GM19463 (cell line): ENCODE data around the gene PALM3.

ENCODE experiments used
- ATAC-seq: cut with Tn5 transposase; IDR thresholded peaks from one replicate; pipeline ENCODE4 v1.9.1; 2021; ENCODE audit warnings: mild to moderate bottlenecking, moderate library complexity; ENCODE audit not compliant: unreplicated experiment

The PALM3 gene

DNA sequence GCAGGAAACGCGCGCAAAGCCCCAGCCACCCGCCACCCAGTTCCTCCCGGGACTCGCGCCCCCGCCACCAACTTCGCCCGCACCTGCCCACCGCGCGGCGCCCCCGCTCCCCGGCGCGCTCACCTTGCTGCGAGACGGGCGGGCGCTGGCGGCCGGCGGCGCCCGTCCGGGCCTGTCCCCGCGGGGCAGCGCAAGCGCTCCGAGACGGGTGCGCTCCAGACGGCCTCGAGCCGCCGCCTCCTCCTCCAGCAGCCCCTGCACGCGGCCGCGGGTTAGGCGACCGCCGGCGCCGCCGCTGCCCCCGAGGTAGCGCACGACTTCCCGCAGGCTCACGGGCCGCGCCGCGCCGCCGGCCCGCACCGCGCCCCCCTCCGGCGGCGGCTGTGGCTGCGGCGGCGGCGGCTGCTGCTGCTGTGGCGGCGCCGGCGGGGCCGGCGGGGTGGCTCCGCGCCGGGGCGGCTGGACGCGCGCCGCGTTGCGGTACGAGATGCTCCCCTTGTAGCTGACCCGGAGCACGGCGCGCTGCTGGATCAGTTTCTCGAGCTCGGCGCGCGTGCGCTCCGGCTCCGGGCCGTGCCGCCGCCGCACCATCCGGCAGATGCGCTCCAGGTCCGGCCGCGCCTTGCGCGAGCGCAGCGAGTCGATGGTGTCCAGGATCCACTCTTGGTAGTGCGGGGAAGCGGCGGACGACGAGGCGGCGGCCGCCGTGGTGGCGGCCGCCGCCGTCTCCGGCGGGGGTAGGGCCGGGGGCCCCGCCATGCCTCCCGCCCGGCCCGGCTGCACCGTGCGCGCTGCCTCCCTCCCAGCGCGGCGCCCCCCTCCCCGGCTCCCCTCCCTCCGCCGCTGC lies 28.0 kb upstream of the PALM3 start:
- ATAC-seq: no peak

DNA sequence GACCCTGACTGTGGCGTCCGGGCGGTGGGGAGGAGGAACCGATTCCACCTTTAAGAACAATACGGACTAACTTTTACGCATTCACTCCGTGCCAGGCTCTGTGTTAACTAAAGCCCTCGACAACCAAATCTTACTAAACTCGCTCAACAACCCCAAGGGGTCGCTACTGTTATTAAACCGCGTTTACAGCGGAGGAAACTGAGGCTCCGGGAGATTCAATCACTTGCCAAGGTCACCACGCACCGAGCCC lies 27.5 kb upstream of the PALM3 start:
- no peak for ATAC-seq

DNA sequence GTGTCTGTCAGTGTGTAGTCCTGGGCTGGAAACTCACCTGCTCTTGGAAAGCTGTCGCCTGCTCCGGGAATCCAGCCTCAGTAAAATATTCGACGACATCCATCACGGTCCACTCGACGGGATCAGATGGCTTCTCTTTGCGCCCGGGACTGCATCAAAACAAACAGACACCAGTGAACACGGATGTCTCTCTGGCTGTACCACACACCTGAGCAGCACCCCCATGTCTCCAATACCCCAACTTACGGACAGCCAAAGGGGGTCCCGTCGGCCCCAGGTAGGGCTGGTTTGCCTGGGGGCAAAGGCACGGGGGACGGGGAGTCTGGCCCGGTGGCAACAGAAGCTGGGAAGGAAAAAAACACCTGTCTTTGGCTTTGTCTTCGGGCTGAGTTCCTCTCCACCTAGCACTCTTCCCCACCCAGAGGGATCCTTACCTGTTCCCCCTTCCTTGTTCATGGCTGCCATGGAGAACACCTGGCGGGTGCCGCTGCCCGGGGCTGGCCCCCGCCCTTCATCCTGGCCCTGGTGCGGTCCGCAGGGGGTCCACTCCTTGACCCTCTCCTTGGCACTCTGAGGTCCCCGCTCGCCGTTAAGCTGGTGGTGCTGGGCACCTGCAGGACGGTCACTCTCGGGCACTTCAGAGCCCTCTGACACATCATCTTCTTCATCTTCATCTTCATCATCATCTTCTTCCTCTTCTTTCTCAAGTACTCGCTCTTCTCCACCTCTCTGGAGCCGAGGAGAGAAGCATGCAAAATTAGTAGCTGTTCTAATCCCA lies 26.9 kb upstream of the PALM3 start:
- ATAC-seq: no peak

DNA sequence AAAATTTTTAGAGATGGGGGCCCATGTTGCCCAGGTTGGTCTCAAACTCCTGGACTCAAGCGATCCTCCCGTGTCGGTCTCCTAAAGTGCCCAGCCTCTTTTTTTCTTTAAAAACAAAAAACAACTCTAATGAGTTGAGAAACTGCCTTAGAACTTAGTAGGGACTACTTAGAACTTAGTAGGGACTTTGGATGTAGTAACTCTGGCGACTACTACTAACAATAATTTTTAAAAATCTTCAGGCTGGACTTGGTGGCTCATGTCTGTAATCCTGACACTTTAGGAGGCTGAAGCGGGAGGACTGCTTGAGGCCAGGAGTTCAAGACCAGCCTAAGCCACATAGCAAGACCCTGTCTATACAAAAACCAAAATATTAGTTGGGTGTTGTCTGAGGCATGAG lies 24.2 kb upstream of the PALM3 start:
- no peak for ATAC-seq

DNA sequence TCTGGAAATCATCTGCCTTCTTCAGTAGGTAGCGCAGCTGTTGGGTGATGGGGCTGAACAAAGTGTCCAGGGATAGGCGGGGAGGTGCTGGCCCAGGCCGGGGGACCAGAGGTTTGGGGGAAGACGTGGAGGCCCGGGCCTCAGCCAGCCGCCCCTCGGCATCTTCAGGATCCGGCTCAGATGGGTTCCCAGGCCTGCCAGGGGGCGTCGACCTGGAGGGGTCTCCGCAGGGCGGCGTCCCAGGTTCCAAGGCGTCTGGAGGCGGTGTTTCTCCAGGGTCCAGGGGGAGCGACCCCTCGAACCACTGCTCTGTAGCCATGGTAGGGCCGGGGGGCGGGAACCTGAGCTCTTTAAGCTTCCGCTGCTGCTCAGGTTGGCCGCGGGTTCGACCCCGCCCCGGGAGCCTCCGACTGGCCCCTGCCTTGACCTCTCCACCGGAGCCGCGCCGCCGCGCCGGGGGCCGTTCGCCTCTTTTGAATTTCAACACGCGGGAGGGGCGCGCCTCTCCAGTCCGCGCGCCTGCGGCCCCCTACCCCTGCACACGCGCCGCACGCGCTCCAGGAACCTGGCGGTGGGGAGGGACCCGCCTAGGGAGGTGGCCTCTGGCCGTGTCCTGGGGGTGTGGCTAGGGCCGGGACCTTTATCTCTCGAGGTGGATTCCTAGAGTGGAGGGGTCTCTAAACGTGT lies 23.6 kb upstream of the PALM3 start, which contains the start of gene C19orf67:
Gene C19orf67 (minus strand): TSS at position 475 of the 687 bp plus-strand sequence. CDS start 156 bp downstream, at position 319.
- no peak for ATAC-seq

DNA sequence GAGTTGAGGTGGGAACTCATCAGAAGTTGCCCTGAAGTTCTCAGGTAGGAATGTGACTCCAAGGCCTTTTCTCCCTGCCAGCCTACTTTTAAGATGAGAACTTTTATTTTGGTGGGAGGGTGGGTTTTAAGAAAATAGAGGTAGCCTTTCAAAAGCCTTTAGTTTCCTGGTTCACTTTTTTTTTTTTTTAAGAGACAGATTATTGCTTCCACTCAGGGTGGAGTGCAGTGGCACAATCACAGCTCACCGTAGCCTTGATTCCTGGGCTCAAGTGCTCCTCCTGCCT lies 20.7 kb upstream of the PALM3 start:
- no peak for ATAC-seq

DNA sequence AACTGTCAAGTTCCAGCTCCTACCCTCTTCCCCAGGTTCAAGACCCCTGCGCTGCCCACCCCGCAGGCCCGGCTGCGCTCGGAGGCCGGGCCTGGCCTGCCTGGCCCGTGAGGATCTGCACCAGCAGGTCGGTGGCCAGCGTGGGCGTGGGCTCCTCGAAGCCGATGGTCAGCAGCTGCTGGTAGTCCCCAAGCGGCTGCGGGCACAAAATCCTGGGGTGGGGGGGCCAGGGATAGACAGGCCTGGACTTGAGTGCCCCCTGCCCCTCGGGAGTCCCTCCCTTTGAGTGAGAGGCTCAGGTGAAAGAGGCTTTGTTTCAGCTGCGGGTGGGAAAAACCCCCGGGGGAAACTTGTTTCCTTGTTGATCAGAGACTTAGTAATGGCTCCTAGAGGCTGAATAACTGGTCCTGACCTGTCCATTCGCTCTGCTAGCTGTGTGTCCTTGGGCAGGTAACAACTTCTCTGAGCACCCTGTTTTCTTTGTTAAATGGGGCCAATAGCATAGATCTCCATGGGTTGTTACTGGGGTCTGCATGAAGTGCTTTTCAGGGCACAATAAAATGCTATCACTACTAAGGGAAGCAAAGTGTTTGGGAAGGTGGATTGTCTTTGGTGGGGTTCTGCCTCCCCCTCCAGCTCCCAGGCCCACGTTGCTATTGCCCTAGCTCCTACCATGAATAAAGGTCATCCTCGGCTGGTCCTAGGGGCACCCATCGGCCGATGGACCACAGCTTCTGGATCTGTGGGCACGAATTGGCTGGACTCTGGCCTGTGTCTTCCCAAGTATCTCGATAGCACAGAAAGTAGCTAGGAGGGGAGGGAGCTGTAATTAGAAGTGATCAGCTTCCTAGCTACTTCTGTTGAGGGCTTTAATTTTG lies 20.2 kb upstream of the PALM3 start:
- ATAC-seq: peak; percentile 9

DNA sequence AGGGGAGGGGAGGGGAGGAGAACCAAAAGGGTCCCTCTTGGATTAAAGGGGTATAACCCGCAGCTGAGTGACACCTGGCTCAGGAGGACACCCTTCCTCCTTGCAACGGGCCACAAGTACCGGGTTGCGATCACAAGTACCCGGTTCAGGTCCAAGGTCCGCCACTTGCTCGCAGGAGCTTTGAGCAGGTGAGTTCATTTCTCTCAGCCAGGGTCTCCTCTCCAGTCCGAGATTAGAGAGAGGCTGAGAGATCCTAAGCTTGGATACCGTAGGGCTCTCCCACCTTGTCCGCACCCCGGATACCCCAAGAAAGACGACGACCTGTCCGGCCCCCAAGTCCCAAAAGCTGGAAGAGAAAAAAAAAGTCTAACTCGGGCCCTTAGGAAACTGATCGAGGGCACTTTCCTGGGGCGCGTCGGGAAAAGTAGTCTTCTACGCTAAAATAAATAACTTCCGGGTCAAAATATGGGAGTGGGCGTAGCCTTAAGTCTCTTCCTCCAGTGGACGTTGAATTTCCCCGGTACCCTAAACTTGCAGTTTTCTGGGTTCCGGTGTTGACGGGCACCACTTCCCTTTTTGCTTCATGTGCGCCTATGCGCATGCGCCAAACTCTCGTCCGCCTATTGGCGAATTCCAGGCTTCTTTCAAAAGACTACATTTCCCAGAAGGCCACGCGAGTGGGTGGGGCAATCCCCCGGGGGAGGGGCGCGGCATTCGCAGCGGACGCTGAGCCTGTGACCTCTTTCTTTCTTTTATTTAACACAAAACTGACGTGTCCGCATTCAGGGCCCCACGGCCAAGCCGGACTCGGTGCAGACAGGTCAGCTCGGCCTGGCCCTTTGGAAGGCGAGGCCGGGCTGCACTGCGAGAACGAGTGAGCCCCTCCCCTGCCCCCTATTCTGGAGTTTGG lies 19.3 kb upstream of the PALM3 start:
- ATAC-seq: peak; percentile 77

DNA sequence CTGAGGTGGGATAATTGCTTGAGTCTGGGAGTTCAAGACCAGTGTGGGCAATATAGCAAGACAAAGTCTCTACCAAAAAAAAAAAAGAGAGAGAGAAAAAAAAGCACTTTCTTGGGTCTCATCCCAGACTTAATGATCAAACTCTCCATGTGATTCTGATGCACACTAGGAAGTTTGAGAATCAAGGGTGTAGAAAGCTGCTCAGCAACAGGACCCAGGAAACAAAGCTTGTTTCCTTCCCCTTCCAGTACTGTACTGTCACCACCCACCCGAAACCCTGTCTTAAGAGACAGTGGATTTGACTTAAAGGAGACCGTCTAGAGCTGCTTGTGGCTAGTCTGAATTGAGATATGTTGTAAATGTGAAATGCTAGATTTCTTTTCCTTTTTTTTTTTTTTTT lies 16.5 kb upstream of the PALM3 start:
- no peak for ATAC-seq

DNA sequence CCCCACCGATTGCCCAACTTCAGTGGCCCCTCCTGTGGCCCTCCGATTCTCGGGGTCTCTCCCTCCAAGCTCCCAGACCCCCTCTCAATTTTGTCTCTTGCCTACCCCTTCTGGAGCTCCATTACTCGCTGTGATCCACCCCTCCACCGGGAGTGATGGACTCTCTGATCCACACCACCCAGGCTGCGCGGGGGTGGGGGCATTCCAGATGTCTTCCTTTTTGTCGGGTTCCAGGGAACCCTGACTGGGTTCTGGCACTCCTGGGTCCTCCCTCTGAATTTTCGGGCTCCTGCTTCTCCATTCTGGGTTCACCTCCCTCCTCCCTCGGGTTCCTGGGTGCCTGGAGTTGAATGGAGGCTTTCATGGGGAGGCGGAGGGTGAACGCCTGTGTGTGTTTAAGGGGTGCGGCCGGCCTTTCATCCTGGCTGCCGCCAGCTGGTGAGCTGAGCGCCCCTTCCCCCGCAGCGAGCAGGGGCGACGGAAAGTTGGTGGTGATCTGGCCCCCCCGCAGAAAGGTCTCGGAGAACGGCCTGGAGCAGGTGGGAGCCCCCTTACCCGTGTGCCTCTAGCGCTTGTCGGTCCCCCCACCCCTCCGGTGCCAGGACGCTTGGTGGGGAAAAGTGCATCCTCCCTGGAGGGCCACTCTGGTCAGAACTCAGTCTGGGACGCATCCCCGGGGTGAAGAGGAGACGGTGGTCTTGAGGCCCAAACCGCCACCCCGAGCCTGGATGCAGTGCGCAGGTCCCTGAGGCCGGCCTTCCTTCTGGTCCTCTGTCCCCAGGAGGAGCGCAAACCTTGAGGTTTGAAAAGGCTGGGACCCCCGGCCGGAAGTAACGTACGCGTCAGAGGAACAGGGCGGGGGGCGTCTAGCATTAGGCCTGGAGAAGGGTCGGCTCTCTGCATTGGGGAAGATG lies 12.3 kb upstream of the PALM3 start:
- no peak for ATAC-seq

DNA sequence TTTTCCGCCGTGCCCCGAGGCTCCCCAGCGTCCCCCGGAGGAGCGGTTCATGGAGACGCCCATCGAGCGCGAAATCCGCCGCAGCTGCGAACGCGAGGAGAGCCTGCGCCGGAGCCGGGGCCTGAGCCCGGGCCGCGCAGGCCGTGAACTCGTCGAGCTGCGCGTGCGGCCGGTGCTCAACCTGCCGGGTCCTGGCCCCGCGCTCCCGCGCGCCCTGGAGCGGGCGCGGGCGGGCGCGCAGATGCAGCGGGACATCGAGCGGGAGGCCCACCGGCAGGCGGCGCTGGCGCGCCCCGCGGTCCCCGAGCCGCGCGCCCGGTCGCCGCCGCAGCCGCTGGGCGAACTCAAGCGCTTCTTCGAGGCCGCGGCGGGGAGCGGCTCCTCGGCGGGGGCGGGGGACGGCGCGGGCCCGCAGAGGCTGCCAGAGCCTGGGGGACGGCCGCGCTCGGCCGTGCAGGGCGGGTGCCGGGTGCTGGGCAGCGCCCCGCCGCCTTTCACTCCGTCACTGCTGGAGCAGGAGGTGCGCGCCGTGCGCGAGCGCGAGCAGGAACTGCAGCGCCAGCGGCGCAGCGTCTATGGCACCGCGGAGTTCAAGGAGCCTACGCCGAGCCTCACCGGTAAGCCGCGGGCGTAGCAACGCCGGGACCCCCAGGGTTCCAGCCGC lies 11.5 kb upstream of the PALM3 start:
- ATAC-seq: peak; percentile 54

DNA sequence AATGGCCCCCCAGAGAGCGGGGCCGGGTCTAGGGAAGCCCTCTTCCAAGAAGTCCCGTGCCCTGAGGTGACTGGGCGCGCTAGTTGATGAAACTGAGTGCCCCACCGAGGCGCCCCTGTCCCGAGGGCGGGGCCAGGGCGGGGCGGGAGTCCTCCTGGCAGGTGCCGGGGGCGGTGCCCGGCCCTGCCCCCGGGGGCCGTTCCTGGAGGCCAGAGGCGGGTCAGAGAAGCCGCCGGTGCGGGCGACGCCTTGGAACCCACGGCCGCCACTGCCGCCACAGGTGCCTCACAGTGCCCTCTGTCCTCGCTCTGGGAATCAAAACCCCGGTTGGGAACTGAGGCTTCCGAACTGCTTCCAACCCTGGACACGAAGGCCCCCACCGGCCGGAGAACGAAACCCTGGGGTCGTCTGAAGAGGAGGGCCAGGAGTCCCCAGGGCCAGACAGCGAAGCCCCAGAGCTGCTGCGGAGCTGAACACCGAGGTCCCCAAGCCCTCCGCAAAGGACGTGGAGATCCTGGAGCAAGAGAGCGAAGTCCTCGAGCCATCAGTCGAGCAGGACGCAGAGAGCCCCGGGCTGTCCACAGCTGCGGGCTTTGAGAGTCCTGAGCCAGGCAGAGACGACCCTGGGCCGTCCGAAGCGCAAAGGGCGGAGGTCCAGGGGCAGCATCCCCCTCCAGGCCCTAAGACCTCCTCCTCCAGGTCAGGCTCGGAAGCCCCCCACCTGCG lies 10.8 kb upstream of the PALM3 start, which contains the start of gene MISP3:
Gene MISP3 (plus strand): TSS at position 252 of the 726 bp plus-strand sequence. CDS start 524 bp downstream, outside the sequence.
- peak; percentile 23 for ATAC-seq

DNA sequence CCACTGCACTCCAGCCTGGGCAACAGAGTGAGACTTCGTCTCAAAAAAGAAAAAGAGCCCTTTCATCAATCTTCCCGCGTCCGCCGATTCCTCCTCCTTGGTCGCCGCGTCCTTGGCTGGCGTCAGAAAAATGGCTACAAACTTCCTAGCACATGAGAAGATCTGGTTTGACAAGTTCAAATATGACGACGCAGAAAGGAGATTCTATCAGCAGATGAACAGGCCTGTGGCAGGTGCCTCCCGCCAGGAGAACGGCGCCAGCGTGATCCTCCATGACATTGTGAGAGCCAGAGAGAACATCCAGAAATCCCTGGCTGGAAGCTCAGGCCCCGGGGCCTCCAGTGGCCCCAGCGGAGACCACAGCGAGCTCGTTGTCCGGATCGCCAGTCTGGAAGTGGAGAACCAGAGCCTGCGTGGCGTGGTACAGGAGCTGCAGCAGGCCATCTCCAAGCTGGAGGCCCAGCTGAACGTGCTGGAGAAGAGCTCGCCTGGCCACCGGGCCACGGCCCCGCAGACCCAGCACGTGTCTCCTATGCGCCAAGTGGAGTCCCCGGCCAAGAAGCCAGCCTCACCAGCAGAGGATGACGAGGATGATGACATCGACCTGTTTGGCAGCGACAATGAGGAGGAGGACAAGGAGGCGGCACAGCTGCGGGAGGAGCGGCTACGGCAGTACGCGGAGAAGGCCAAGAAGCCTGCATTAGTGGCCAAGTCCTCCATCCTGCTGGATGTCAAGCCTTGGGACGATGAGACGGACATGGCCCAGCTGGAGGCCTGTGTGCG lies 8.6 kb upstream of the PALM3 start:
- no peak for ATAC-seq

DNA sequence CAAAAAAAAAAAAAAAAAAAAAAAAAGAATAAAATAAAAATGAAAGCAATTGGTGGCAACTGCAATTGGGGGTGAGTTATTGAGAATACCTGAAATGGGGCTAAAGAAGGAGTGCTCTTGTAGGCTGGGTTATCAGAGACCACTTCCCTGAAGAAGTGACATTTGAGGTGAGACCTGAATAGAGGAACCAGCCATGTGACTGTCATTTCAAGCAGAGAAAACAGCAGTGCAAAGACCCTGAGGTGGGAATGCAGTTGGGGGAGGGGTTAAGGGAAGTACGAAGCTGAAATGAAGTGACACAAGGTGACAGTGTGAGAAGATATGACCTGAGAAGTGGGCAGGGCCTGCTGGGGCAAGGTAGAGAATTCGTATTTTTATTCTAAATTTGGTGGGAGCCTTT lies 4.3 kb upstream of the PALM3 start:
- no peak for ATAC-seq

DNA sequence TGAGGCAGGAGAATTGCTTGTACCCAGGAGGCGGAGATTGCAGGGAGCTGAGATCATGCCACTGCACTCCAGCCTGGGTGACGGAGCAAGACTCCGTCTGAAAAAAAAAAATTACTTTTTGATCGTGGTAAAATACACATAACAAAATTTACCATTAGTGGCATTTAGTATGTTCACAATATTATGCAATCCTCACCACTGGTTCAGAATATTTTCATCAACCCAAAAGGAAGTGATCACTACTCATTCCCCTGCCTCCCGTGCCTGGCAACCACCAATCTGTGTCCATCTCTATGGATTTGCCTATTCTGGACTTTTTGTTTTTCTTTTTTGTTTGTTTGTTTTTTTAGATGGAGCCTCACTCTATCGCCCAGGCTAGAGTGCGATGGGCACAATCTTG lies 1.2 kb upstream of the PALM3 start:
- no peak for ATAC-seq

DNA sequence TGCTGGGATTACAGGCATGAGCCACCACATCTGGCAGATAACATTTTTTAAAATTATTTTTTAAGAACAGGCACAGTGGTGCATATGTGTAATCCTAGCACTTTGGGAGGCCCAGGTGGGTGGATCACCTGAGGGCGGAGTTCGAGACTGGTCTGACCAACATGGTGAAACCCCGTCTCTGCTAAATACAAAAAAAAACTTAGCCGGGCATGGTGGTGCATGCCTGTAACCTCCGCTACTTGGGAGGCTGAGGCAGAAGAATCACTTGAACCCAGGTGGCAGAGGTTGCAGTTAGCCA lies 631 bp upstream of the PALM3 start:
- no peak for ATAC-seq

DNA sequence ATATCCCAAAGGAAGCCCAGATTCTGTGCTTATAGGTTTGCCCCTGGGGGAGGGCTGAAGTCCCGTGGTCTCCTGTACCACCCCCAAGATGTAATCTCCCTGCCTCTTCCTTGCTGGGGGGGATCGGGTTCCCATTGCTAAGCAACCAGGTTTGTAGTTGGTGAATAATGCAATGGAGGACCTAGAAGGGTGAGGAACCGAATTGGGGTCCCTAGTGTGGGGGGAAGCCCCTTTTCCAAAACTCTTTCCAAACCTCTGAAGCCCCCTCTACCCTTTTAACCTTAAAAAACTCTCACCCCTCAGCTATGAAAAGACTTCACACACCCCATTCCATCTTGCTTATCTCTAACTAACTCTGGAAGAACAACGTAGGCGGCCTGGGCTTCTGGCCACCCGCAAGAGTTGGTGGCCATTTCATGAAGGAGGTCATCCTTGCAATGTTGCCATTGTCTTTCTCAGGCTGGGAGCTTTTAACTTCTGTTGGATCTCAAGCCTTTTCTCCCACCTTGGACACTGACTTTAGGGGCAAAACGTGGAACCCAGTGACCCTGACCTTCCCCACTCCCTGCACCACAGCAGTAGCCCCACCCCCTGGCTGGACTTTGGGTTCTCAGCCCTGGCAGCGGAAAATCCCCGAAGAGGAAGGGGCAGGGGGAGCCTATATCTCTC lies 661 bp downstream of the PALM3 start:
- ATAC-seq: no peak
